Fibroblast of lung (primary cell): ENCODE results near the gene LRRC8D. TPM values are rescaled to one million over a fixed set of nuclear protein-coding genes. Genes with fewer than 3 reads are reported as not detected.

Source experiments
- DNase-seq, 2 donors: peaks; one replicate each; pipeline versions ENCODE4 v3.0.0 to v3.0.0-alpha.2; 2010; ENCODE audit warnings: low read depth in 2 of 2
- H2AFZ ChIP-seq: 2 replicates; pipeline ENCODE4 v1.5.1; 2012; ENCODE audit warnings: low read length, control low read depth, inconsistent platforms
- H3K27ac ChIP-seq: 2 replicates; pipeline ENCODE4 v1.5.1; 2011; ENCODE audit warnings: low read length, control low read depth; ENCODE audit not compliant: insufficient read depth
- H3K27me3 ChIP-seq: 2 replicates; pipeline ENCODE4 v1.5.1; 2011; ENCODE audit warnings: mild to moderate bottlenecking, low read length; ENCODE audit not compliant: control insufficient read depth, insufficient read depth
- H3K36me3 ChIP-seq: 2 replicates; pipeline ENCODE4 v1.5.1; 2011; ENCODE audit warnings: low read length; ENCODE audit not compliant: control insufficient read depth, insufficient read depth
- H3K4me1 ChIP-seq: 2 replicates; pipeline ENCODE4 v1.5.1; 2011; ENCODE audit warnings: low read length; ENCODE audit not compliant: control insufficient read depth, insufficient read depth; ENCODE audit errors: extremely low read depth
- H3K4me2 ChIP-seq: 2 replicates; pipeline ENCODE4 v1.5.1; 2011; ENCODE audit warnings: low read length, control low read depth; ENCODE audit not compliant: insufficient read depth; ENCODE audit errors: extremely low read depth
- H3K4me3 ChIP-seq, 4 experiments: fragments of 200-600 bp in 1 of 4; sonication (generic) in 1 of 4; replicated peaks in 1 of 4; 2 replicates each; pipeline ENCODE4 v1.5.1; 2011 to 2016; ENCODE audit warnings: low read length in 4 of 4, low read depth in 3 of 4, mild to moderate bottlenecking in 3 of 4, control low read depth in 2 of 4, inconsistent platforms in 1 of 4, mixed read lengths in 1 of 4; ENCODE audit not compliant: insufficient read depth in 1 of 4; ENCODE audit errors: control extremely low read depth in 1 of 4
- H3K79me2 ChIP-seq: 2 replicates; pipeline ENCODE4 v1.5.1; 2012; ENCODE audit warnings: mild to moderate bottlenecking, low read length, inconsistent platforms; ENCODE audit not compliant: control insufficient read depth, insufficient read depth
- H3K9ac ChIP-seq: 2 replicates; pipeline ENCODE4 v1.5.1; 2011; ENCODE audit warnings: mild to moderate bottlenecking, low read length, control low read depth; ENCODE audit not compliant: insufficient read depth
- H3K9me3 ChIP-seq: 2 replicates; pipeline ENCODE4 v1.5.1; 2012; ENCODE audit warnings: low read depth, low read length; ENCODE audit not compliant: control insufficient read depth, insufficient read depth
- H4K20me1 ChIP-seq: 2 replicates; pipeline ENCODE4 v1.5.1; 2011; ENCODE audit warnings: low read length; ENCODE audit not compliant: control insufficient read depth, insufficient read depth; ENCODE audit errors: extremely low read depth
- CTCF ChIP-seq, 2 donors: IDR thresholded peaks in 1 of 2; conservative IDR thresholded peaks in 1 of 2; 1 replicate in 1 of 2; 2 replicates in 1 of 2; pipeline ENCODE4 v1.5.1; 2011 to 2012; ENCODE audit warnings: low read length in 2 of 2, control low read depth in 1 of 2, inconsistent platforms in 1 of 2, low read depth in 1 of 2, mild to moderate bottlenecking in 1 of 2
- EZH2 ChIP-seq: IDR thresholded peaks from 2 replicates; pipeline ENCODE4 v1.5.1; 2012; ENCODE audit warnings: low read length, control low read depth, mild to moderate bottlenecking; ENCODE audit errors: missing control alignments
- polyA plus RNA-seq, 2 donors: library from polyadenylated mRNA; depleted of rRNA in 1 of 2; stranded (reverse) in 1 of 2; unstranded in 1 of 2; fragments of >200 nt; gene quantifications; 2 replicates each; pipeline ENCODE4 v1.2.1, GENCODE V29; 2011 to 2012; ENCODE audit warnings: missing spikeins in 1 of 2
- total RNA-seq: library from RNA; depleted of rRNA; stranded (reverse); fragments of >200 nt; gene quantifications from 2 replicates; pipeline ENCODE4 v1.2.1, GENCODE V29; 2014

Gene LRRC8D
- total and polyA plus RNA-seq, 2 donors (not counting 1 experiment from before 2014, with no cell fraction given): 41.0 to 58.1 TPM

- H3K79me2 ChIP-seq: no peaks in the 10 kb centered on the region
- TF ChIP-seq EZH2: no peak
- TF ChIP-seq CTCF (conservative IDR thresholded peaks at IDR 0.05 in 1 of 2, IDR thresholded peaks at IDR 0.05 in 1 of 2; ENCODE audit: low read depth in 1 of 2, low read length in 2 of 2): no peak
- H3K9me3 ChIP-seq: no peaks in the 10 kb centered on the region
- H3K4me1 ChIP-seq: no peaks in the 10 kb centered on the region
- H3K27me3 ChIP-seq: no peaks in the 10 kb centered on the region
- H3K4me3 ChIP-seq: no peak overlapping the region
- H3K9ac ChIP-seq: no peak overlapping the region
- H4K20me1 ChIP-seq: no peaks in the 10 kb centered on the region
- no peaks in the 10 kb centered on the region for H3K36me3 ChIP-seq
- no peak overlapping the region for H2AFZ ChIP-seq
- H3K4me2 ChIP-seq: no peak overlapping the region
- DNase-seq: no peak
- no peak overlapping the region for H3K27ac ChIP-seq
These were observed 34.1 kb upstream of the LRRC8D start for GRCh38 chr1:89786628-89787214.

GRCh38 chr1:89790592-89790991 is 30.2 kb upstream of the LRRC8D start:
- no peak overlapping the region for H3K27ac ChIP-seq
- no peak overlapping the region for H3K4me2 ChIP-seq
- no peak overlapping the region for H2AFZ ChIP-seq
- H3K79me2 ChIP-seq: no peaks in the 10 kb centered on the region
- no peak for DNase-seq
- no peaks in the 10 kb centered on the region for H3K9me3 ChIP-seq
- no peaks in the 10 kb centered on the region for H3K27me3 ChIP-seq
- H3K9ac ChIP-seq: no peak overlapping the region
- H3K4me1 ChIP-seq: no peaks in the 10 kb centered on the region
- TF ChIP-seq CTCF (conservative IDR thresholded peaks at IDR 0.05 in 1 of 2, IDR thresholded peaks at IDR 0.05 in 1 of 2; ENCODE audit: low read depth in 1 of 2, low read length in 2 of 2) (no peak), EZH2 (no peak)
- H3K4me3 ChIP-seq: no peak overlapping the region
- H4K20me1 ChIP-seq: no peaks in the 10 kb centered on the region
- no peaks in the 10 kb centered on the region for H3K36me3 ChIP-seq

- no peak overlapping the region for H3K27ac ChIP-seq
- H3K4me2 ChIP-seq: no peak overlapping the region
- H2AFZ ChIP-seq: no peak overlapping the region
- H3K9me3 ChIP-seq: no peaks in the 10 kb centered on the region
- no peak for DNase-seq
- no peak for TF ChIP-seq CTCF (conservative IDR thresholded peaks at IDR 0.05 in 1 of 2, IDR thresholded peaks at IDR 0.05 in 1 of 2; ENCODE audit: low read depth in 1 of 2, low read length in 2 of 2)
- H3K36me3 ChIP-seq: no peaks in the 10 kb centered on the region
- no peaks in the 10 kb centered on the region for H3K4me1 ChIP-seq
- no peaks in the 10 kb centered on the region for H3K79me2 ChIP-seq
- H4K20me1 ChIP-seq: no peaks in the 10 kb centered on the region
- H3K9ac ChIP-seq: no peak overlapping the region
- no peak overlapping the region for H3K4me3 ChIP-seq
- H3K27me3 ChIP-seq: no peaks in the 10 kb centered on the region
These were observed 29.6 kb upstream of the LRRC8D start for GRCh38 chr1:89791064-89791726.
